HepG2 (cell line): ENCODE data around the gene CADPS2. TPM values are rescaled to one million over a fixed set of nuclear protein-coding genes. Genes with fewer than 3 reads are reported as not detected.

Source experiments
- AGO2 ChIP-seq: fragments of 200-400 bp; formaldehyde crosslinking; optimal IDR thresholded peaks from 2 replicates; pipeline ENCODE3; 2017; ENCODE audit warnings: mild to moderate bottlenecking, low read depth, low read length, moderate library complexity
- ARNTL ChIP-seq: sonication (generic); formaldehyde crosslinking; IDR thresholded peaks from 2 replicates; pipeline ENCODE4 v1.4.0; 2020; ENCODE audit warnings: mild to moderate bottlenecking, missing genetic modification reagents
- HOXA5 ChIP-seq: sonication (generic); formaldehyde crosslinking; IDR thresholded peaks from 2 replicates; pipeline ENCODE4 v1.4.0; 2020; ENCODE audit warnings: missing genetic modification reagents
- KLF9 ChIP-seq: IDR thresholded peaks from 2 replicates; pipeline ENCODE4 v1.6.1; 2016; ENCODE audit warnings: low read depth
- PITX1 ChIP-seq: sonication (generic); formaldehyde crosslinking; IDR thresholded peaks from 2 replicates; pipeline ENCODE4 v1.5.1; 2020; ENCODE audit warnings: mild to moderate bottlenecking, missing genetic modification reagents
- RXRA ChIP-seq: sonication (generic); formaldehyde crosslinking; IDR thresholded peaks from 2 replicates; pipeline ENCODE4 v1.5.1; 2020; ENCODE audit warnings: missing genetic modification reagents
- ZNF891 ChIP-seq: sonication (generic); formaldehyde crosslinking; IDR thresholded peaks from 2 replicates; pipeline ENCODE4 v1.5.0; 2020; ENCODE audit warnings: mild to moderate bottlenecking, missing genetic modification reagents
- polyA plus RNA-seq, 8 experiments: library from polyadenylated mRNA; depleted of rRNA in 3 of 8; stranded (reverse) in 7 of 8; unstranded in 1 of 8; fragments of >200 nt; fragmentation: Illumina TruSeq in 4 of 8; extraction: Trizol in 4 of 8; gene quantifications; 2 replicates each; pipeline versions ENCODE4 v1.2.1 to v1.2.3, GENCODE V29; 2011 to 2016; ENCODE audit warnings: low read depth in 4 of 8, missing spikeins in 1 of 8, mixed read lengths in 1 of 8; ENCODE audit not compliant: insufficient read depth in 1 of 8
- total RNA-seq, 5 experiments: library from RNA; depleted of rRNA; stranded (reverse); fragments of >200 nt; fragmentation: Illumina TruSeq; extraction: Trizol; gene quantifications; 2 replicates each; pipeline ENCODE4 v1.2.3, GENCODE V29; 2016; ENCODE audit warnings: low read depth in 1 of 5
- TF ChIP-seq, protein P1 (sequence below): sonication (generic); formaldehyde crosslinking; IDR thresholded peaks from 2 replicates; pipeline ENCODE4 v1.5.0; 2020; ENCODE audit warnings: mild to moderate bottlenecking, missing genetic modification reagents, borderline replicate concordance

CADPS2 gene
- total and polyA plus RNA-seq, 2 of the 13 experiments (the other 11 are each of a cell fraction or from before 2014, with no cell fraction given), result 17.6 to 43.8 TPM

DNA sequence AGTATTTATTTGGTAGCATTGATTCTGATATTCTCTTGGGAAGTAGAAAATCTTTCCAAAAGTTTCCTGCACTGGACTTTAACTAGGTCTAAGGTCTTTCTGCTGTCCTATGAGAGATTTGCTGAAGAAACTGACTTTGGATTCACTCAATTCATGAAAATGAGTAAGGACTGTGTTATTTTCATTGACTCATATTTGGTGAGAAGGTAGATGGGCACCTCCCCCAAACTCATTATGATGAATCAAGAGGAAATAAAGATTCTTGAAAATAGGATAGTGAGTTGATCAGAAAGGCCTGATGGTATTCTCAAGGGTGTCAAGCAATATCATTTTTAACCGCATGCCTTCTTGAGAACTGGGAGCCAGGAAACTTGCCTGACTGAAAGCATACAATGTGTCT is 297.6 kb downstream of the CADPS2 start (continued):
- TF ChIP-seq, protein P1, sequence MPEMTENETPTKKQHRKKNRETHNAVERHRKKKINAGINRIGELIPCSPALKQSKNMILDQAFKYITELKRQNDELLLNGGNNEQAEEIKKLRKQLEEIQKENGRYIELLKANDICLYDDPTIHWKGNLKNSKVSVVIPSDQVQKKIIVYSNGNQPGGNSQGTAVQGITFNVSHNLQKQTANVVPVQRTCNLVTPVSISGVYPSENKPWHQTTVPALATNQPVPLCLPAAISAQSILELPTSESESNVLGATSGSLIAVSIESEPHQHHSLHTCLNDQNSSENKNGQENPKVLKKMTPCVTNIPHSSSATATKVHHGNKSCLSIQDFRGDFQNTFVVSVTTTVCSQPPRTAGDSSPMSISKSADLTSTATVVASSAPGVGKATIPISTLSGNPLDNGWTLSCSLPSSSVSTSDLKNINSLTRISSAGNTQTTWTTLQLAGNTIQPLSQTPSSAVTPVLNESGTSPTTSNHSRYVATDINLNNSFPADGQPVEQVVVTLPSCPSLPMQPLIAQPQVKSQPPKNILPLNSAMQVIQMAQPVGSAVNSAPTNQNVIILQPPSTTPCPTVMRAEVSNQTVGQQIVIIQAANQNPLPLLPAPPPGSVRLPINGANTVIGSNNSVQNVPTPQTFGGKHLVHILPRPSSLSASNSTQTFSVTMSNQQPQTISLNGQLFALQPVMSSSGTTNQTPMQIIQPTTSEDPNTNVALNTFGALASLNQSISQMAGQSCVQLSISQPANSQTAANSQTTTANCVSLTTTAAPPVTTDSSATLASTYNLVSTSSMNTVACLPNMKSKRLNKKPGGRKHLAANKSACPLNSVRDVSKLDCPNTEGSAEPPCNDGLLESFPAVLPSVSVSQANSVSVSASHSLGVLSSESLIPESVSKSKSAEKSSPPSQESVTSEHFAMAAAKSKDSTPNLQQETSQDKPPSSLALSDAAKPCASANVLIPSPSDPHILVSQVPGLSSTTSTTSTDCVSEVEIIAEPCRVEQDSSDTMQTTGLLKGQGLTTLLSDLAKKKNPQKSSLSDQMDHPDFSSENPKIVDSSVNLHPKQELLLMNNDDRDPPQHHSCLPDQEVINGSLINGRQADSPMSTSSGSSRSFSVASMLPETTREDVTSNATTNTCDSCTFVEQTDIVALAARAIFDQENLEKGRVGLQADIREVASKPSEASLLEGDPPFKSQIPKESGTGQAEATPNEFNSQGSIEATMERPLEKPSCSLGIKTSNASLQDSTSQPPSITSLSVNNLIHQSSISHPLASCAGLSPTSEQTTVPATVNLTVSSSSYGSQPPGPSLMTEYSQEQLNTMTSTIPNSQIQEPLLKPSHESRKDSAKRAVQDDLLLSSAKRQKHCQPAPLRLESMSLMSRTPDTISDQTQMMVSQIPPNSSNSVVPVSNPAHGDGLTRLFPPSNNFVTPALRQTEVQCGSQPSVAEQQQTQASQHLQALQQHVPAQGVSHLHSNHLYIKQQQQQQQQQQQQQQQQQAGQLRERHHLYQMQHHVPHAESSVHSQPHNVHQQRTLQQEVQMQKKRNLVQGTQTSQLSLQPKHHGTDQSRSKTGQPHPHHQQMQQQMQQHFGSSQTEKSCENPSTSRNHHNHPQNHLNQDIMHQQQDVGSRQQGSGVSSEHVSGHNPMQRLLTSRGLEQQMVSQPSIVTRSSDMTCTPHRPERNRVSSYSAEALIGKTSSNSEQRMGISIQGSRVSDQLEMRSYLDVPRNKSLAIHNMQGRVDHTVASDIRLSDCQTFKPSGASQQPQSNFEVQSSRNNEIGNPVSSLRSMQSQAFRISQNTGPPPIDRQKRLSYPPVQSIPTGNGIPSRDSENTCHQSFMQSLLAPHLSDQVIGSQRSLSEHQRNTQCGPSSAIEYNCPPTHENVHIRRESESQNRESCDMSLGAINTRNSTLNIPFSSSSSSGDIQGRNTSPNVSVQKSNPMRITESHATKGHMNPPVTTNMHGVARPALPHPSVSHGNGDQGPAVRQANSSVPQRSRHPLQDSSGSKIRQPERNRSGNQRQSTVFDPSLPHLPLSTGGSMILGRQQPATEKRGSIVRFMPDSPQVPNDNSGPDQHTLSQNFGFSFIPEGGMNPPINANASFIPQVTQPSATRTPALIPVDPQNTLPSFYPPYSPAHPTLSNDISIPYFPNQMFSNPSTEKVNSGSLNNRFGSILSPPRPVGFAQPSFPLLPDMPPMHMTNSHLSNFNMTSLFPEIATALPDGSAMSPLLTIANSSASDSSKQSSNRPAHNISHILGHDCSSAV (CRISPR knock-in tag), result no peak
- TF ChIP-seq RXRA (no peak), AGO2 (no peak), KLF9 (CRISPR knock-in tag) (no peak), ARNTL (CRISPR knock-in tag) (no peak), HOXA5 (CRISPR knock-in tag) (no peak), PITX1 (no peak), ZNF891 (CRISPR knock-in tag) (no peak)
